ENCODE measurements around the gene TSHB.

DNA sequence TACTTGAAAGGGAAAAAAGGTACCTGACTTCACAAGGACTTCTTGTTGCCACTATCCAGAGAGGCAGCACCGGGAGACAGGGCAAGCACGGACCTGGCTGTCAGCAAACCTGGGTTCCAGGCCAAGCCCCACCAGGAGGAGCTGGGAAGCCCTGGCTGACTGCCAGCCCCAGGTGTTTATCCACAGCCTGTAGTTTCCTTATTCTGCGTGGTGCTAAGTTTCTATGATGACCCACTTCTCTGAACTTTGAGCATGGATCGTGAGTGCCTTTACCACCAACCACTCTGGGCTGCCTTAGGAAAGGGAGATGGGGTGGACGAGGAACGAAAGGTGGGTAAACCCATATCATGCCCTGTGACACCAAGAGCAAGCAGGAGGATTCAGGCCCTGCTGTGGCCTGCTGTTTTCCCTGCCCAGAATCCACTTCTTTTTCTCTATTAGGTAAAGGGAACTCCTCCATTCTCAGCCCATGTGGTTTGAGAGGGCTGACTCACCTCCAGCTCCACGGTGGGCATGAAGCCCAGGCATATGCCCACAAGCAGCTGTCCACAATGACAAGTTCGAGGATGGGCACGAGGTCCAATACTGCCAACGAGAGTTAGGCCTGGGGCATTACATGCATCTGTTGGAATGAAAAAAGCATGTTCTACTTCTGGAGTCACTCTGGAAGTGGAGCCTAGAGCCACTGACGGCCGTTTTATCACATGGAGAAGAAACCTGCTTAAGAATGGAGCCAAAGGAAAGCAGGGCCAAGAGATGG is 39.4 kb downstream of the TSHB start:
- TF ChIP-seq, protein P1, sequence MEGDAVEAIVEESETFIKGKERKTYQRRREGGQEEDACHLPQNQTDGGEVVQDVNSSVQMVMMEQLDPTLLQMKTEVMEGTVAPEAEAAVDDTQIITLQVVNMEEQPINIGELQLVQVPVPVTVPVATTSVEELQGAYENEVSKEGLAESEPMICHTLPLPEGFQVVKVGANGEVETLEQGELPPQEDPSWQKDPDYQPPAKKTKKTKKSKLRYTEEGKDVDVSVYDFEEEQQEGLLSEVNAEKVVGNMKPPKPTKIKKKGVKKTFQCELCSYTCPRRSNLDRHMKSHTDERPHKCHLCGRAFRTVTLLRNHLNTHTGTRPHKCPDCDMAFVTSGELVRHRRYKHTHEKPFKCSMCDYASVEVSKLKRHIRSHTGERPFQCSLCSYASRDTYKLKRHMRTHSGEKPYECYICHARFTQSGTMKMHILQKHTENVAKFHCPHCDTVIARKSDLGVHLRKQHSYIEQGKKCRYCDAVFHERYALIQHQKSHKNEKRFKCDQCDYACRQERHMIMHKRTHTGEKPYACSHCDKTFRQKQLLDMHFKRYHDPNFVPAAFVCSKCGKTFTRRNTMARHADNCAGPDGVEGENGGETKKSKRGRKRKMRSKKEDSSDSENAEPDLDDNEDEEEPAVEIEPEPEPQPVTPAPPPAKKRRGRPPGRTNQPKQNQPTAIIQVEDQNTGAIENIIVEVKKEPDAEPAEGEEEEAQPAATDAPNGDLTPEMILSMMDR (IDR thresholded peaks at IDR 0.05): no peak
- TF ChIP-seq POLR2A (IDR thresholded peaks at IDR 0.05) (no peak), POLR2AphosphoS5 (IDR thresholded peaks at IDR 0.05) (peak in 2 of 3 donors; percentile 39 to 45)
